HCT116 (cell line): ENCODE measurements around the gene FTO. TPM values are rescaled to one million over a fixed set of nuclear protein-coding genes. Genes with fewer than 3 reads are reported as not detected.

Source experiments
- ATAC-seq: fragments of 200-7000 bp; cut with Tn5 transposase; 2 replicates; pipeline ENCODE4 v1.9.1; 2020; ENCODE audit warnings: mild to moderate bottlenecking, moderate library complexity
- BruUV-seq: library from RNA; stranded (reverse); fragments of 400-500 nt; replicated peaks from 2 replicates; lab custom pipeline; 2021; lab: Mats Ljungman, UMichigan
- CTCF ChIA-PET: fragments of 300-600 bp; sonication (Branson Sonifier 250); formaldehyde crosslinking; loops from one replicate; lab custom pipeline; 2021; ENCODE audit warnings: antibody characterized with exemption; lab: Charles Lee
- POLR2A ChIA-PET: fragments of 300-600, 350-600 bp; sonication (Branson Sonifier 250); formaldehyde crosslinking; loops from one replicate; lab custom pipeline; 2021; ENCODE audit warnings: antibody characterized with exemption; lab: Charles Lee
- RAD21 ChIA-PET, 2 experiments: fragments of 300-600 bp; sonication (Branson Sonifier 250); formaldehyde crosslinking; loops; one replicate each; lab custom pipeline; 2023; ENCODE audit warnings: low total read pairs in 2 of 2; ENCODE audit not compliant: uncharacterized antibody in 2 of 2, unreplicated experiment in 2 of 2, low non-redundant PET in 1 of 2; lab: Charles Lee
- DNase-seq: peaks from one replicate; pipeline ENCODE4 v3.0.0-alpha.2; 2010; ENCODE audit warnings: low read depth, low spot score
- H2AFZ ChIP-seq: fragments of 200-600 bp; shearing (Covaris generic), sonication (generic); 2 replicates; pipeline ENCODE4 v1.6.1; 2017; ENCODE audit warnings: low read depth, mixed run types, mixed read lengths, antibody characterized with exemption, low read length; ENCODE audit not compliant: poor library complexity, severe bottlenecking
- H3K27ac ChIP-seq: 2 replicates; pipeline ENCODE4 v1.5.1; 2012; ENCODE audit warnings: low read depth, low read length
- H3K27me3 ChIP-seq: fragments of 200-600 bp; sonication (generic); 2 replicates; pipeline ENCODE4 v1.6.1; 2016; ENCODE audit warnings: mixed run types, low read length, mixed read lengths; ENCODE audit not compliant: insufficient read depth
- H3K36me3 ChIP-seq, 2 experiments: fragments of 200-500 bp in 1 of 2; fragments of 200-600 bp in 1 of 2; sonication (Bioruptor generic) in 1 of 2; sonication (generic) in 1 of 2; 2 replicates each; pipeline versions ENCODE4 v1.5.1 to v1.6.1; 2014 to 2016; ENCODE audit warnings: low read length in 2 of 2, inconsistent platforms in 1 of 2, mixed read lengths in 1 of 2, mixed run types in 1 of 2; ENCODE audit not compliant: insufficient read depth in 2 of 2, control insufficient read depth in 1 of 2
- H3K4me1 ChIP-seq, 2 experiments: fragments of 200-600 bp in 1 of 2; sonication (generic) in 1 of 2; 2 replicates each; pipeline versions ENCODE4 v1.5.1 to v1.6.1; 2012 to 2017; ENCODE audit warnings: low read length in 2 of 2, inconsistent platforms in 1 of 2, mild to moderate bottlenecking in 1 of 2, mixed read lengths in 1 of 2, mixed run types in 1 of 2, moderate library complexity in 1 of 2; ENCODE audit not compliant: insufficient read depth in 2 of 2, control insufficient read depth in 1 of 2
- H3K4me2 ChIP-seq: fragments of 200-600 bp; sonication (generic); 2 replicates; pipeline ENCODE4 v1.6.1; 2017; ENCODE audit warnings: mixed run types, low read length, mixed read lengths
- H3K4me3 ChIP-seq, 2 experiments: fragments of 200-600 bp in 1 of 2; sonication (generic) in 1 of 2; replicated peaks in 1 of 2; 2 replicates each; pipeline ENCODE4 v1.5.1; 2011 to 2016; ENCODE audit warnings: low read length in 2 of 2, control low read depth in 1 of 2, low read depth in 1 of 2, mild to moderate bottlenecking in 1 of 2, mixed read lengths in 1 of 2, mixed run types in 1 of 2
- H3K79me2 ChIP-seq: fragments of 200-600 bp; sonication (generic); 2 replicates; pipeline ENCODE4 v1.6.1; 2017; ENCODE audit warnings: mild to moderate bottlenecking, mixed run types, low read length, moderate library complexity, mixed read lengths; ENCODE audit not compliant: insufficient read depth
- H3K9ac ChIP-seq: fragments of 200-600 bp; sonication (generic); 2 replicates; pipeline ENCODE4 v1.6.1; 2016; ENCODE audit warnings: low read length, mixed read lengths
- H3K9me2 ChIP-seq: fragments of 200-600 bp; sonication (generic), shearing (Covaris generic); 2 replicates; pipeline ENCODE4 v1.6.1; 2017; ENCODE audit warnings: mixed run types, mild to moderate bottlenecking, moderate library complexity; ENCODE audit not compliant: insufficient read depth
- H3K9me3 ChIP-seq, 2 experiments: fragments of 200-500 bp in 1 of 2; fragments of 200-600 bp in 1 of 2; sonication (Bioruptor generic) in 1 of 2; sonication (generic) in 1 of 2; 2 replicates each; pipeline ENCODE4 v1.6.1; 2014 to 2017; ENCODE audit warnings: low read length in 2 of 2, mixed read lengths in 2 of 2, inconsistent platforms in 1 of 2, low read depth in 1 of 2, mild to moderate bottlenecking in 1 of 2, mixed run types in 1 of 2, moderate library complexity in 1 of 2; ENCODE audit not compliant: control insufficient read depth in 1 of 2, insufficient read depth in 1 of 2
- H4K20me1 ChIP-seq: fragments of 200-600 bp; sonication (generic), shearing (Covaris generic); 2 replicates; pipeline ENCODE4 v1.6.1; 2017; ENCODE audit warnings: mixed run types, mild to moderate bottlenecking, moderate library complexity; ENCODE audit not compliant: insufficient read depth
- CBX3 ChIP-seq: IDR thresholded peaks from 2 replicates; pipeline ENCODE4 v1.6.1; 2012; ENCODE audit warnings: low read depth
- EZH2 ChIP-seq: fragments of 200-600 bp; sonication (generic); IDR thresholded peaks from 2 replicates; pipeline ENCODE4 v1.6.1; 2017; ENCODE audit warnings: antibody characterized with exemption, mixed run types
- EZH2phosphoT487 ChIP-seq: fragments of 200-600 bp; IDR thresholded peaks from 2 replicates; pipeline ENCODE4 v1.6.1; 2018; ENCODE audit warnings: antibody characterized with exemption, borderline replicate concordance
- FOSL1 ChIP-seq: IDR thresholded peaks from 2 replicates; pipeline ENCODE4 v1.6.1; 2012; ENCODE audit warnings: low read depth
- JUND ChIP-seq: IDR thresholded peaks from 2 replicates; pipeline ENCODE4 v1.6.1; 2012
- RAD21 ChIP-seq: IDR thresholded peaks from 2 replicates; pipeline ENCODE4 v1.6.1; 2012; ENCODE audit warnings: low read depth, mild to moderate bottlenecking
- SP1 ChIP-seq: IDR thresholded peaks from 2 replicates; pipeline ENCODE4 v1.6.1; 2012; ENCODE audit warnings: low read depth
- SRF ChIP-seq: IDR thresholded peaks from 2 replicates; pipeline ENCODE4 v1.6.1; 2012; ENCODE audit warnings: low read depth
- ZNF274 ChIP-seq: fragments of 200-500 bp; sonication (Bioruptor generic); IDR thresholded peaks from 2 replicates; pipeline ENCODE4 v1.6.1; 2014; ENCODE audit warnings: mild to moderate bottlenecking, low read depth, low read length, inconsistent platforms
- intact Hi-C: fragments of 100-400 bp; cut with micrococcal nuclease; formaldehyde crosslinking; loops from 2 replicates; pipeline ENCODE4 v1.10.0; 2022
- total RNA-seq: library from RNA; stranded (reverse); gene quantifications from one replicate; pipeline ENCODE4 v1.2.1, GENCODE V29; 2021; ENCODE audit not compliant: unreplicated experiment
- TF ChIP-seq, protein P1 (sequence below), 3 experiments: fragments of 200-600 bp in 1 of 3; sonication (generic) in 1 of 3; IDR thresholded peaks in 2 of 3; conservative IDR thresholded peaks in 1 of 3; 2 replicates each; pipeline ENCODE4 v1.5.1; 2012 to 2017; ENCODE audit warnings: low read depth in 2 of 3, low read length in 2 of 3, antibody characterized with exemption in 1 of 3, borderline replicate concordance in 1 of 3, control low read depth in 1 of 3, mild to moderate bottlenecking in 1 of 3, mixed read lengths in 1 of 3, mixed run types in 1 of 3, moderate library complexity in 1 of 3; ENCODE audit not compliant: insufficient read depth in 1 of 3
- TF ChIP-seq, protein P2 (sequence below): IDR thresholded peaks from 2 replicates; pipeline ENCODE4 v1.6.1; 2012
- TF ChIP-seq, protein P3 (sequence below): IDR thresholded peaks from 2 replicates; pipeline ENCODE4 v1.6.1; 2011; ENCODE audit warnings: mild to moderate bottlenecking, low read length, moderate library complexity; ENCODE audit not compliant: insufficient replicate concordance; ENCODE audit errors: extremely low read depth

The FTO gene
- total RNA-seq, 1 experiment from 2014 or later = 55.2 TPM

- ChIA-PET POLR2A (no interaction called here), RAD21 (no interaction called here)
Observed at GRCh38 chr16:53925526-53925925, 221.6 kb downstream of the FTO start.

GRCh38 chr16:53926209-53926608 lies 222.3 kb downstream of the FTO start:
- intact Hi-C loops = no loop called here
- H3K27me3 ChIP-seq = no peaks in the 10 kb centered on the region
- H3K79me2 ChIP-seq = no peaks in the 10 kb centered on the region
- DNase-seq = no peak
- CTCF ChIA-PET = interaction anchor here (0.6 kb wide), 1 partner anchor 376 kb away, joined by 3 read pairs; no protein-coding TSS in a partner anchor
- RAD21 ChIA-PET = no interaction called here
- H3K9me3 ChIP-seq = no peaks in the 10 kb centered on the region
- no peak overlapping the region for H3K27ac ChIP-seq
- no peak overlapping the region for H3K4me3 ChIP-seq
- no peak overlapping the region for H3K4me2 ChIP-seq
- TF ChIP-seq, protein P1, sequence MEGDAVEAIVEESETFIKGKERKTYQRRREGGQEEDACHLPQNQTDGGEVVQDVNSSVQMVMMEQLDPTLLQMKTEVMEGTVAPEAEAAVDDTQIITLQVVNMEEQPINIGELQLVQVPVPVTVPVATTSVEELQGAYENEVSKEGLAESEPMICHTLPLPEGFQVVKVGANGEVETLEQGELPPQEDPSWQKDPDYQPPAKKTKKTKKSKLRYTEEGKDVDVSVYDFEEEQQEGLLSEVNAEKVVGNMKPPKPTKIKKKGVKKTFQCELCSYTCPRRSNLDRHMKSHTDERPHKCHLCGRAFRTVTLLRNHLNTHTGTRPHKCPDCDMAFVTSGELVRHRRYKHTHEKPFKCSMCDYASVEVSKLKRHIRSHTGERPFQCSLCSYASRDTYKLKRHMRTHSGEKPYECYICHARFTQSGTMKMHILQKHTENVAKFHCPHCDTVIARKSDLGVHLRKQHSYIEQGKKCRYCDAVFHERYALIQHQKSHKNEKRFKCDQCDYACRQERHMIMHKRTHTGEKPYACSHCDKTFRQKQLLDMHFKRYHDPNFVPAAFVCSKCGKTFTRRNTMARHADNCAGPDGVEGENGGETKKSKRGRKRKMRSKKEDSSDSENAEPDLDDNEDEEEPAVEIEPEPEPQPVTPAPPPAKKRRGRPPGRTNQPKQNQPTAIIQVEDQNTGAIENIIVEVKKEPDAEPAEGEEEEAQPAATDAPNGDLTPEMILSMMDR (IDR thresholded peaks at IDR 0.05 in 2 of 3, conservative IDR thresholded peaks at IDR 0.05 in 1 of 3; ENCODE audit: borderline replicate concordance in 1 of 3, insufficient read depth in 1 of 3, low read depth in 2 of 3, low read length in 2 of 3) = no peak
- TF ChIP-seq, protein P2, sequence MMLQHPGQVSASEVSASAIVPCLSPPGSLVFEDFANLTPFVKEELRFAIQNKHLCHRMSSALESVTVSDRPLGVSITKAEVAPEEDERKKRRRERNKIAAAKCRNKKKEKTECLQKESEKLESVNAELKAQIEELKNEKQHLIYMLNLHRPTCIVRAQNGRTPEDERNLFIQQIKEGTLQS = no peak
- TF ChIP-seq SP1 (no peak), SRF (no peak)
- H2AFZ ChIP-seq = no peak overlapping the region
- H3K4me1 ChIP-seq = no peaks in the 10 kb centered on the region
- H3K9ac ChIP-seq = no peak overlapping the region
- ATAC-seq = no peak
- POLR2A ChIA-PET = no interaction called here
- no peaks in the 10 kb centered on the region for H3K36me3 ChIP-seq
- no TSS peak for BruUV-seq
- no peaks in the 10 kb centered on the region for H4K20me1 ChIP-seq
- H3K9me2 ChIP-seq = no peaks in the 10 kb centered on the region

More at GRCh38 chr16:53925526-53925925, 221.6 kb downstream of the FTO start:
- Histone ChIP-seq H3K4me3 (no peak overlapping the region), H3K9me3 (no peaks in the 10 kb centered on the region), H3K4me1 (no peaks in the 10 kb centered on the region), H3K27me3 (no peaks in the 10 kb centered on the region), H3K9me2 (no peaks in the 10 kb centered on the region), H4K20me1 (no peaks in the 10 kb centered on the region), H3K27ac (no peak overlapping the region), H3K36me3 (no peaks in the 10 kb centered on the region), H3K79me2 (no peaks in the 10 kb centered on the region), H2AFZ (no peak overlapping the region), H3K4me2 (no peak overlapping the region), H3K9ac (no peak overlapping the region)
- TF ChIP-seq CBX3 (no peak), EZH2 (no peak), SRF (no peak), FOSL1 (no peak), EZH2phosphoT487 (no peak), ZNF274 (no peak), JUND (no peak), RAD21 (no peak)
- TF ChIP-seq, protein P3, sequence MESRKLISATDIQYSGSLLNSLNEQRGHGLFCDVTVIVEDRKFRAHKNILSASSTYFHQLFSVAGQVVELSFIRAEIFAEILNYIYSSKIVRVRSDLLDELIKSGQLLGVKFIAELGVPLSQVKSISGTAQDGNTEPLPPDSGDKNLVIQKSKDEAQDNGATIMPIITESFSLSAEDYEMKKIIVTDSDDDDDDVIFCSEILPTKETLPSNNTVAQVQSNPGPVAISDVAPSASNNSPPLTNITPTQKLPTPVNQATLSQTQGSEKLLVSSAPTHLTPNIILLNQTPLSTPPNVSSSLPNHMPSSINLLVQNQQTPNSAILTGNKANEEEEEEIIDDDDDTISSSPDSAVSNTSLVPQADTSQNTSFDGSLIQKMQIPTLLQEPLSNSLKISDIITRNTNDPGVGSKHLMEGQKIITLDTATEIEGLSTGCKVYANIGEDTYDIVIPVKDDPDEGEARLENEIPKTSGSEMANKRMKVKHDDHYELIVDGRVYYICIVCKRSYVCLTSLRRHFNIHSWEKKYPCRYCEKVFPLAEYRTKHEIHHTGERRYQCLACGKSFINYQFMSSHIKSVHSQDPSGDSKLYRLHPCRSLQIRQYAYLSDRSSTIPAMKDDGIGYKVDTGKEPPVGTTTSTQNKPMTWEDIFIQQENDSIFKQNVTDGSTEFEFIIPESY = no peak
- intact Hi-C loops = no loop called here
- DNase-seq (no peak), ATAC-seq (no peak)
- CTCF ChIA-PET = interaction anchor here (0.6 kb wide), 2 partner anchors 376 to 1032 kb away, joined by 3 to 10 read pairs; no protein-coding TSS in a partner anchor
- no TSS peak for BruUV-seq
